ENCODE results near the gene ABCA5.
A peak's percentile ranks its signal among the peaks of the same experiment; 100 is the strongest.

The ABCA5 gene

GRCh38 chr17:69268543-69269014, 58.4 kb downstream of the ABCA5 start:
- no peak for DNase-seq (ENCODE audit: low spot score)

DNA sequence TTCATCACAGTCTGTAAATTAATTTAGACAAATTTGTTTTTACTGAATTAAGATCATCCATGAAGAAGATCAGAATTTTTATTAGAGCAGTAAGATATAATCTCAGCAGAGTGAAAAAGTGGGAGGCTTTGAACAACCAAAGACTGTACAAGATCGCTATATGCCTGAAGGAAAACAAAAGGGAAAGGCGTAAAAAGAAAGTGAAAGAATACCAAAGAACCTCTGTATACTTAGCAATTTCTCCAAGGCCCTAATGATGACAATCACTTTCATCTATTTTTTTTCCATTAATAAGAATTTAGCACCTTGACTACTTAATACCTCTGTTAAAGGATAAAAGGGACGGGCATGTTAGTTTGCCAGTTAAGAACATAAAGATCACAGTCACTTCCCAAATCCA, 59.7 kb downstream of the ABCA5 start:
- no peak for DNase-seq (ENCODE audit: low spot score)

- DNase-seq (ENCODE audit: low spot score), result no peak
Observed at GRCh38 chr17:69265873-69266272, 61.1 kb downstream of the ABCA5 start.

DNA sequence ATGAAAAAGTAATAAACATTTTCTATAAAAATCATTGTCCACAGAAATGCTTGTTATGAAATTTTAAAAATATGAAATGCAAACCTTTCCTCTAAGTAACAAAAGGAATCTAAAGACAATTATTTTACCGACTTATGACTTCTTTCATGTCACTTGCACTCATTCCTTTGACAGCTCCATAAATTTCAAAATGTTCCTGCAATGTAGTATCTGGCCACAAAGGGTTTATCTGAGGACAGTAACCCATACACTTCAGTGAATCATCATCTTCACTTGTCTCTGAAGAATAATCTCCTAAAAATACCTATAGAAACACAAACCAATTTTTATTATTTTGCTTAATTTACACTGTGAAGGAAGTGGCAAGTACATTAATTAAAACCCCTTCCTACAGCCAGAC, 72.7 kb downstream of the ABCA5 start:
- no peak for DNase-seq (ENCODE audit: low spot score)

DNA sequence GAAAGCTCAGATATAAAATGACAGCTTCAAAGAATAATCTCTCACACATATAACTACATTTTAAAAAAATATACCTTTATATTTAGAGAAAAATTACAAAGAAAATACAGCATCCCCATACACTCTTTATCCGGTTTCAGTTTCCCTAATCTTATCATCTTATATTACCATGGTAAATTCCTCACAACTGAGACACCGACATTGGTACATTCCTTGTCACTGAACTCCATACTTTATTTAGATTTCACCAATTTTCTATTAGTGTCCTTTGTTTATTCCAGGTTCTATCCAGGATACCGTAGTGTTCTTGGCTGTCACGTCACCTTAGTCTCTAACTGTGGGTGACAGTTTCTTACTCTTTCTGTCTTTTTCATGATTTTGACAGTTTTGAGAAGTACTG, 76.3 kb downstream of the ABCA5 start:
- DNase-seq (ENCODE audit: low spot score), result no peak

- peak; percentile 61 for DNase-seq (ENCODE audit: low spot score)
Observed at GRCh38 chr17:69246726-69247375, 80.1 kb downstream of the ABCA5 start.

GRCh38 chr17:69246202-69246601, 80.7 kb downstream of the ABCA5 start:
- DNase-seq (ENCODE audit: low spot score), result no peak

GRCh38 chr17:69245617-69246016, 81.3 kb downstream of the ABCA5 start:
- DNase-seq (ENCODE audit: low spot score), result no peak

GRCh38 chr17:69239611-69240600, 87.0 kb downstream of the ABCA5 start:
- DNase-seq (ENCODE audit: low spot score), result no peak

- no peak for DNase-seq (ENCODE audit: low spot score)
Observed at GRCh38 chr17:69236946-69237345, 90.0 kb downstream of the ABCA5 start.

DNA sequence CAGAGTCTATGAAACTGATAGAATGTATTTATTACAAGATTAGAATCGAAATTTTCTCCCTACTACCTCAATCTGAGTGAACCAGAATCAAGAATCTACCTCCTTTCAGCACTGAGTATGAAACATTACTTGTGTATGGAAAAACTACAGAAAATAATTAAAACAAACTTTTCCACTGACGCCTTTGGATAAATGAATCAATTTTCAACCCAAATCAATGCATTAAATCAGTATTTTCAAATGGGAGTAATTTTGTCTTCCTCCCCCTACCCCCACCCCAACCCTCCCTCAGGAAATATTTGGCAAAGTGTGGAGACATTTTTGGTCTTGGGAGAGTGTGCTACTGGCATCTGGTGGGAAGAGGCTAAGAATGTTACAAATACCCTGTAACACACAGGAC, 90.5 kb downstream of the ABCA5 start:
- peak; percentile 6 for DNase-seq (ENCODE audit: low spot score)

- DNase-seq (ENCODE audit: low spot score), result peak; percentile 75
Observed at GRCh38 chr17:69235338-69236058, 91.4 kb downstream of the ABCA5 start.

DNA sequence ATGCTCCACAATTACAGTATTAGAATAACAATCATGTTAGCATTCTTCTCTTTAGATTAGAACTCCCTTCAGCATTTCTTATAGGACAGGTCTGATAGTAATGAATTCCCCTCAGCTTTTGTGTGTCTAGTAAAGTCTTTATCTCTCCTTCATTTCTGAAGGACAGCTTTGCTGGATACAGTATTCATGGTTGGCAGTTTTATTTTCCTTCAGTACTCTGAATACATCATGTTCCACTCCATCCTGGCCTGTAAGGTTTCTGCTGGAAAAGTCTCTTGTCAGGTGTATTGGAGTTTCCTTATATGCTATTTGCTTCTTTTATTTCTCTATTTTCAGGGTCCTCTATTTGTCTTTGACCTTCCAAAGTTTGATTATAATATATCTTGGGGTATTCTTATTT, 94.3 kb downstream of the ABCA5 start:
- DNase-seq (ENCODE audit: low spot score), result no peak

DNA sequence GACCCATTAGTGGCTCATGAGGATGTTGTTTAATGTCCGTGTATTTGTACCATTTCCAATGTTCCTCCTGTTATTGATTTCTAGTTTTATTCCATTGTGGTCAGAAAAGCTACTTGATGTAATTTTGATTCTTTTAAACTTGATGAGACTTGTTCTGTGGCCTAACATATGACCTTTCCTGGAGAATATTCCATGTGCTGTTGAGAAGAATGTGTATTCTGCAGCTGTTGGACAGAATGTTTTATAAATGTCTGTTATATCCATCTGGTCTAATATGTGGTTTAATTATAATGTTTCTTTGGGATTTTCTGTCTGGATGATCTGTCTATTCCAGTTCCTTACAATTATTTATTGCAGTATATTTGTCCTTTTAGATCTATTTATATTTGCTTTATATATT, 95.4 kb downstream of the ABCA5 start:
- no peak for DNase-seq (ENCODE audit: low spot score)

- no peak for DNase-seq (ENCODE audit: low spot score)
Observed at GRCh38 chr17:69230939-69231338, 96.0 kb downstream of the ABCA5 start.

GRCh38 chr17:69228576-69228975, 98.4 kb downstream of the ABCA5 start, which contains the start of gene ABCA10:
ABCA10 (minus strand) TSS chr17:69228824; CDS start chr17:69225358, 3,466 bp downstream.
- DNase-seq (ENCODE audit: low spot score), result no peak

GRCh38 chr17:69228018-69228417, 98.9 kb downstream of the ABCA5 start:
- DNase-seq (ENCODE audit: low spot score), result no peak

GRCh38 chr17:69227541-69227940, 99.4 kb downstream of the ABCA5 start:
- DNase-seq (ENCODE audit: low spot score), result no peak

GRCh38 chr17:69223809-69224208, 103.1 kb downstream of the ABCA5 start:
- peak; percentile 8 for DNase-seq (ENCODE audit: low spot score)

DNA sequence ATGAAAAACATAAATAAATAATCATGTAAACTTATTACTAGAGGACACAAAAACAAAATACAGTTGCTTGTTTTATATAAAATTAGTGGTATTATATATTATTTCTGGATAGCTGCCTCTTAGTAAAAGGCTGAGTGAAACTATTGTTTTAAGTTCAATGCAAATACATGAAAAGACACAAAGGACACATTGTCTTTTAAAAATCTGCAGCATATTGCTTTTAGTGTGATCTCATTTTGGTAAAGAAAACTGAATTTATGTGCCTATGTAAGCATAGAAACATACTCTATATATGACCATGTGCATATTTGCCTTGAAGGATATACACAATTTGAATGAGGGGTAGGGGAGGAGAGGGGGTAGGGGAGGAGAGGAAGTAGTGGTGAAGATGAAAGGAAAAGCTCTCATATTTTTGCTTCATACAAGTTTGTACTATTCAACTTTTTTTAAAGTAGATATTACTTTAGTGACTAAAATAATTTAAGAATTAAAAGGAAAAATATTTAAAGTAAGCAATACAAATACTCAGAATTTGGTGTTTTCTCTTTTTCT, 104.2 kb downstream of the ABCA5 start:
- DNase-seq (ENCODE audit: low spot score), result no peak

DNA sequence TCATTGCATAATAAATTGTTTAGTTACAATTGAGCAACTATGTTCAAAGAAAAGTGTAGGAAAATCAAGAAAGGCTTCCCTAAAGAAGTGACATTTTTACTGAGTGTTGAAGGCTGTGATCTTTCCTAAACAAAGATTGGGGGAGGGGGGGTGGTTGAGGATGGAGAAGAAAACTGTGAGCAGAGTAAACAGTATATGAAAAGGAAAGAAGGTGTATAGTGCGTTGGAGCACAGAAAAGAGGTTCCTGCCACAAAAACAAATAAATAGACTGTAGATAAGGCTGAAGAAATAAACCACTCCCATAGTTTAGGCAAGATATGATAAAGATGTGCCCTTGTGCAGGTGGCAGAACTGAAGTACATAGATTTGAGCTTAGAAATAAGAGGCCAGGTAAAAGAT, 106.8 kb downstream of the ABCA5 start:
- DNase-seq (ENCODE audit: low spot score), result no peak

DNA sequence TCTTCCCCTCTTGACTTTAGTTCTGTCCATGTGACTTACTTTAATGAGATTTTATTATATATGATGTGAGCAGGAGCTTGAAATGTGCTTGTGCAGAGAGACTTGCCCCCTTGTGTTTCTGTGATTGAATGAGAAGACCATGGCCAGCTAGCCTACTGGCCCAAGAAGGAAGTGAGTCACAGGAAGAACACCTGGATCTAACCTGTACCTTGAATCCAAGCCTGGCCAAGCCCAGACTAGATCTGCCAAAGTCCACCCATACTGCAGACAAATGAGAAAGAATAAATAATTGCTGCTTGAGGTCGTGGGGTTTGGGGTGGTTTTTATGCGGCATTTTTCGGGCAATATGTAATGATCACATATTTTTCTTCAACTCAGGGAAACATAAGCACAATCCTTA, 107.9 kb downstream of the ABCA5 start:
- DNase-seq (ENCODE audit: low spot score), result no peak
